Thyroid gland (tissue), 4 donors: ENCODE results near the gene MAGI1. TPM values are rescaled to one million over a fixed set of nuclear protein-coding genes. Genes with fewer than 3 reads are reported as not detected.

Experiments
- DNase-seq, 2 donors: peaks; one replicate each; pipeline ENCODE4 v3.0.0-alpha.2; 2019
- H3K27ac ChIP-seq, 3 donors: fragments of 200-600 bp; sonication (generic); 1 replicate in 2 of 3; 2 replicates in 1 of 3; pipeline ENCODE4 v1.5.1; 2016 to 2019; ENCODE audit warnings: mild to moderate bottlenecking in 1 of 3, moderate library complexity in 1 of 3
- H3K27me3 ChIP-seq: fragments of 200-600 bp; sonication (generic); one replicate; pipeline ENCODE4 v1.5.1; 2019
- H3K36me3 ChIP-seq, 2 donors: fragments of 200-600 bp; sonication (generic); one replicate each; pipeline ENCODE4 v1.5.1; 2016 to 2019
- H3K4me1 ChIP-seq, 2 donors: fragments of 200-600 bp; sonication (generic); one replicate each; pipeline ENCODE4 v1.5.1; 2017 to 2019
- H3K4me3 ChIP-seq, 3 donors: fragments of 200-600 bp; sonication (generic); replicated peaks in 1 of 3; 1 replicate in 2 of 3; 2 replicates in 1 of 3; pipeline ENCODE4 v1.5.1; 2016; ENCODE audit warnings: mild to moderate bottlenecking in 1 of 3
- H3K9me3 ChIP-seq: fragments of 200-600 bp; sonication (generic); one replicate; pipeline ENCODE4 v1.5.1; 2017
- POLR2A ChIP-seq, 2 donors: fragments of 450-650 bp; IDR thresholded peaks; one replicate each; pipeline ENCODE4 v1.6.1; 2017; ENCODE audit warnings: antibody characterized with exemption in 2 of 2, mild to moderate bottlenecking in 2 of 2, moderate library complexity in 1 of 2
- WGBS, 2 donors: methylation state at CpG; one replicate each; pipeline ENCODE4 v1.1.5; 2017; 5-methylcytosine and 5-hydroxymethylcytosine counted together
- intact Hi-C: fragments of 100-400 bp; cut with DNase I; formaldehyde crosslinking; loops from one replicate; pipeline ENCODE4 v1.15.1; 2023
- total RNA-seq, 4 donors: library from RNA; depleted of rRNA; stranded (reverse); fragments of >200 nt; gene quantifications; one replicate each; pipeline ENCODE4 v1.2.3, GENCODE V29; 2016
- TF ChIP-seq, protein P1 (sequence below), 6 experiments: fragments of 200-600 bp in 3 of 6; fragments of 450-650 bp in 3 of 6; sonication (generic) in 3 of 6; IDR thresholded peaks; one replicate each; pipeline ENCODE4 v1.5.1; 2016 to 2019; ENCODE audit warnings: antibody characterized with exemption in 6 of 6, mild to moderate bottlenecking in 2 of 6, inconsistent platforms in 1 of 6, moderate library complexity in 1 of 6

Gene MAGI1
- total RNA-seq, 4 donors from 2014 or later: 60.5 to 123 (median 87.5) TPM

- intact Hi-C loops: no loop called here
- H3K27me3 ChIP-seq: no peaks in the 10 kb centered on the region
- H3K9me3 ChIP-seq: no peaks in the 10 kb centered on the region
- peaks cover 13 to 14% of the 10 kb centered on the region in 2 donors for H3K4me1 ChIP-seq
- H3K4me3 ChIP-seq: no peak overlapping the region
- no peaks in the 10 kb centered on the region for H3K36me3 ChIP-seq
- no peak for DNase-seq
- WGBS, 2 donors: 82 to 89% methylated on average over 4 of the region's 4 CpGs
- H3K27ac ChIP-seq: no peak overlapping the region
- TF ChIP-seq POLR2A (IDR thresholded peaks at IDR 0.05): no peak
- TF ChIP-seq, protein P1, sequence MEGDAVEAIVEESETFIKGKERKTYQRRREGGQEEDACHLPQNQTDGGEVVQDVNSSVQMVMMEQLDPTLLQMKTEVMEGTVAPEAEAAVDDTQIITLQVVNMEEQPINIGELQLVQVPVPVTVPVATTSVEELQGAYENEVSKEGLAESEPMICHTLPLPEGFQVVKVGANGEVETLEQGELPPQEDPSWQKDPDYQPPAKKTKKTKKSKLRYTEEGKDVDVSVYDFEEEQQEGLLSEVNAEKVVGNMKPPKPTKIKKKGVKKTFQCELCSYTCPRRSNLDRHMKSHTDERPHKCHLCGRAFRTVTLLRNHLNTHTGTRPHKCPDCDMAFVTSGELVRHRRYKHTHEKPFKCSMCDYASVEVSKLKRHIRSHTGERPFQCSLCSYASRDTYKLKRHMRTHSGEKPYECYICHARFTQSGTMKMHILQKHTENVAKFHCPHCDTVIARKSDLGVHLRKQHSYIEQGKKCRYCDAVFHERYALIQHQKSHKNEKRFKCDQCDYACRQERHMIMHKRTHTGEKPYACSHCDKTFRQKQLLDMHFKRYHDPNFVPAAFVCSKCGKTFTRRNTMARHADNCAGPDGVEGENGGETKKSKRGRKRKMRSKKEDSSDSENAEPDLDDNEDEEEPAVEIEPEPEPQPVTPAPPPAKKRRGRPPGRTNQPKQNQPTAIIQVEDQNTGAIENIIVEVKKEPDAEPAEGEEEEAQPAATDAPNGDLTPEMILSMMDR (IDR thresholded peaks at IDR 0.05): no peak
Observed at GRCh38 chr3:65908588-65908987, 130.1 kb downstream of the MAGI1 start.

- no peaks in the 10 kb centered on the region for H3K9me3 ChIP-seq
- TF ChIP-seq POLR2A (IDR thresholded peaks at IDR 0.05): no peak
- TF ChIP-seq, protein P1 (IDR thresholded peaks at IDR 0.05): peak in 1 of 6 experiments; percentile 5
- H3K27ac ChIP-seq: peak overlapping the region in 2 of 3 donors; percentile 16 to 39
- intact Hi-C loops: no loop called here
- no peaks in the 10 kb centered on the region for H3K27me3 ChIP-seq
- WGBS, 2 donors: 75 to 81% methylated on average over 9 of the region's 9 CpGs
- peaks cover 8 to 15% of the 10 kb centered on the region in 2 donors for H3K4me1 ChIP-seq
- no peak for DNase-seq
- no peaks in the 10 kb centered on the region for H3K36me3 ChIP-seq
- H3K4me3 ChIP-seq: no peak overlapping the region
Observed at GRCh38 chr3:65907232-65908130, 131.2 kb downstream of the MAGI1 start.

DNA sequence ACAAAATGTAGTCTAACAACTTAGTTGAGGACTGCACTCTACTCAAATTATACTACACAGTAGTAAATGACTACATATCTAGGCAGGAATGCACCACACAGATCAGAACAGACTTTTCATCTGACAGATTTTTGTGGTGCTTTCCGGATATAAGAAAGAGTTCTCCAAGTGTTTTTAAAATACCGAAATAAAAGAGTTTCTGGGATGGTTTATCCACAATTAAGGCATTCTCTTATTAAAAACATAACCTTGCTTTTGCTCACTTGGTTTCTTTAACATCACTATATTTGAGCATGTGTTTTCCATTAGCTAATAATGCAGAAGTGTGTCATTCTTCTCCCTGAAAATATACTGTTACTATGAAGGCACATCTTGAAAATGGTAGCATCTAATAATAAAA lies 132.9 kb downstream of the MAGI1 start:
- H3K36me3 ChIP-seq: no peaks in the 10 kb centered on the region
- no peak for DNase-seq
- H3K4me1 ChIP-seq: peaks cover 19 to 20% of the 10 kb centered on the region in 2 donors
- intact Hi-C loops: no loop called here
- no peak overlapping the region for H3K4me3 ChIP-seq
- no peak for TF ChIP-seq POLR2A (IDR thresholded peaks at IDR 0.05)
- TF ChIP-seq, protein P1 (IDR thresholded peaks at IDR 0.05): no peak
- H3K9me3 ChIP-seq: no peaks in the 10 kb centered on the region
- WGBS, 2 donors: 90 to 94% methylated on average over 2 of the region's 2 CpGs
- no peaks in the 10 kb centered on the region for H3K27me3 ChIP-seq
- H3K27ac ChIP-seq: no peak overlapping the region

DNA sequence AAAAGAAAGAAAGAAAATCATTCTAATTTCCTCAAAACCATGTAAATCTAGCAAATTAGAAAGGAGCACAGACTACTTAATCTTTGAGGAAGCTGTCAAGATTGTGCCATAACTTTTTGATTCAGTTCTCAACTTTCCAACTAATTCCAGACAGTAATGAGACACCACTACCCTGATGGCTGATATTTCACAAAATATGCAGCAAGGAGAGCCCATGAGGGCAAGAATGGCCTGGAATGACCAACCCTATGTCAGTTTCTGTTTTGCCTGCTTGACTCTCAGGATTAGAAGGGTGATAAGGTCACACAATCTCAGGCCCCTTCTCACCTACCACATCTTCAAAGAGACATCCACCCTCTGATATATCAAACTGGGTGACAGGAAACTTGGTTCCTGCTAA lies 134.7 kb downstream of the MAGI1 start:
- no peak overlapping the region for H3K4me3 ChIP-seq
- no peak for TF ChIP-seq POLR2A (IDR thresholded peaks at IDR 0.05)
- TF ChIP-seq, protein P1 (IDR thresholded peaks at IDR 0.05): no peak
- no peak overlapping the region for H3K27ac ChIP-seq
- H3K9me3 ChIP-seq: no peaks in the 10 kb centered on the region
- peaks cover 19 to 20% of the 10 kb centered on the region in 2 donors for H3K4me1 ChIP-seq
- intact Hi-C loops: no loop called here
- no peaks in the 10 kb centered on the region for H3K36me3 ChIP-seq
- no peaks in the 10 kb centered on the region for H3K27me3 ChIP-seq
- DNase-seq: no peak

GRCh38 chr3:65902304-65902793 lies 136.4 kb downstream of the MAGI1 start:
- H3K9me3 ChIP-seq: no peaks in the 10 kb centered on the region
- peak; percentile 80 to 82 for DNase-seq
- TF ChIP-seq, protein P1 (IDR thresholded peaks at IDR 0.05): no peak
- no peak for TF ChIP-seq POLR2A (IDR thresholded peaks at IDR 0.05)
- H3K4me1 ChIP-seq: peaks cover 16 to 18% of the 10 kb centered on the region in 2 donors
- H3K36me3 ChIP-seq: no peaks in the 10 kb centered on the region
- intact Hi-C loops: no loop called here
- peak overlapping the region in 1 of 3 donors; percentile 5 for H3K4me3 ChIP-seq
- 27 to 36% methylated on average over 5 to 8 of the region's 8 CpGs for WGBS, 2 donors
- H3K27ac ChIP-seq: peak overlapping the region in 2 of 3 donors; percentile 50 to 54
- no peaks in the 10 kb centered on the region for H3K27me3 ChIP-seq
